Parathyroid adenoma (tissue), 2 donors: Measurements from ENCODE around the gene CALHM3.

ENCODE experiments used
- H2AFZ ChIP-seq: fragments of 300-600 bp; sonication (generic); one replicate; pipeline ENCODE4 v1.7.0; 2017; ENCODE audit warnings: antibody characterized with exemption, mild to moderate bottlenecking
- H3K27ac ChIP-seq: fragments of 300-600 bp; sonication (generic); one replicate; pipeline ENCODE4 v1.7.0; 2017
- H3K27me3 ChIP-seq: fragments of 300-600 bp; sonication (generic); one replicate; pipeline ENCODE4 v1.7.0; 2017; ENCODE audit warnings: low read length; ENCODE audit not compliant: control insufficient read depth, insufficient read depth
- H3K36me3 ChIP-seq: fragments of 300-600 bp; sonication (generic); one replicate; pipeline ENCODE4 v1.7.0; 2017; ENCODE audit warnings: low read length; ENCODE audit not compliant: control insufficient read depth, insufficient read depth
- H3K4me1 ChIP-seq: fragments of 300-600 bp; sonication (generic); one replicate; pipeline ENCODE4 v1.7.0; 2017; ENCODE audit warnings: control low read depth
- H3K4me2 ChIP-seq: fragments of 300-600 bp; sonication (generic); one replicate; pipeline ENCODE4 v1.7.0; 2017; ENCODE audit warnings: low read length
- H3K4me3 ChIP-seq: fragments of 300-600 bp; sonication (generic); one replicate; pipeline ENCODE4 v1.7.0; 2017; ENCODE audit warnings: low read depth, low read length
- H3K79me2 ChIP-seq: fragments of 300-600 bp; sonication (generic); one replicate; pipeline ENCODE4 v1.7.0; 2017; ENCODE audit warnings: control low read depth
- H3K9ac ChIP-seq: fragments of 300-600 bp; sonication (generic); one replicate; pipeline ENCODE4 v1.7.0; 2017; ENCODE audit warnings: mild to moderate bottlenecking
- H3K9me3 ChIP-seq: fragments of 300-600 bp; sonication (generic); one replicate; pipeline ENCODE4 v1.7.0; 2017; ENCODE audit warnings: low read length; ENCODE audit not compliant: control insufficient read depth
- TF ChIP-seq, protein P1 (sequence below): fragments of 300-600 bp; sonication (generic); IDR thresholded peaks from one replicate; pipeline ENCODE4 v1.7.0; 2017; ENCODE audit warnings: antibody characterized with exemption, mild to moderate bottlenecking
- donor health status: primary hyperparathyroidism.

CALHM3 gene

DNA sequence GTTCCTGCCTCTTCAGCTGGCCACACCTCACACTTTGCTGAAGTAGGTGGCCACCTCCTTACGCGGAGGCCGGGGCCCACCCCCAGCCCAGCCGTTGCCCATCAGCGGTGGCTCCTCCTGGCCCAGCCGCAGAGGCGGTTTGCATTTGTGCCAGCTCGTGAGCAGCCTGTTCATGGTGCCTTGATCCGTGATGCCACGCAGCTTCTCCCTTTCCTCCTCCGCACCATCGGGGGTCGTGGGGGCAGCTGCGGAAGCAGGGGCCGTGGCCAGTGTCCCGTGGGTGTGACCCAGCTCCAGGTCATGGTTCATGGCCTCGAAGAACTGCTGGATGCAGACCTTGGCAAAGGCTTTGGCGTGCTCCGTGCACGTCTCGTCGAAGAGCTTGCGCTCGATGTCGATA, 23.8 kb downstream of the CALHM3 start:
- Histone ChIP-seq H3K27ac (no peak overlapping the region), H3K36me3 (no peaks in the 10 kb centered on the region), H3K4me2 (no peak overlapping the region), H2AFZ (no peak overlapping the region), H3K9me3 (no peaks in the 10 kb centered on the region), H3K4me3 (no peak overlapping the region), H3K9ac (no peak overlapping the region), H3K79me2 (no peaks in the 10 kb centered on the region), H3K4me1 (peaks cover 7% of the 10 kb centered on the region), H3K27me3 (no peaks in the 10 kb centered on the region)
- TF ChIP-seq, protein P1, sequence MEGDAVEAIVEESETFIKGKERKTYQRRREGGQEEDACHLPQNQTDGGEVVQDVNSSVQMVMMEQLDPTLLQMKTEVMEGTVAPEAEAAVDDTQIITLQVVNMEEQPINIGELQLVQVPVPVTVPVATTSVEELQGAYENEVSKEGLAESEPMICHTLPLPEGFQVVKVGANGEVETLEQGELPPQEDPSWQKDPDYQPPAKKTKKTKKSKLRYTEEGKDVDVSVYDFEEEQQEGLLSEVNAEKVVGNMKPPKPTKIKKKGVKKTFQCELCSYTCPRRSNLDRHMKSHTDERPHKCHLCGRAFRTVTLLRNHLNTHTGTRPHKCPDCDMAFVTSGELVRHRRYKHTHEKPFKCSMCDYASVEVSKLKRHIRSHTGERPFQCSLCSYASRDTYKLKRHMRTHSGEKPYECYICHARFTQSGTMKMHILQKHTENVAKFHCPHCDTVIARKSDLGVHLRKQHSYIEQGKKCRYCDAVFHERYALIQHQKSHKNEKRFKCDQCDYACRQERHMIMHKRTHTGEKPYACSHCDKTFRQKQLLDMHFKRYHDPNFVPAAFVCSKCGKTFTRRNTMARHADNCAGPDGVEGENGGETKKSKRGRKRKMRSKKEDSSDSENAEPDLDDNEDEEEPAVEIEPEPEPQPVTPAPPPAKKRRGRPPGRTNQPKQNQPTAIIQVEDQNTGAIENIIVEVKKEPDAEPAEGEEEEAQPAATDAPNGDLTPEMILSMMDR: no peak

DNA sequence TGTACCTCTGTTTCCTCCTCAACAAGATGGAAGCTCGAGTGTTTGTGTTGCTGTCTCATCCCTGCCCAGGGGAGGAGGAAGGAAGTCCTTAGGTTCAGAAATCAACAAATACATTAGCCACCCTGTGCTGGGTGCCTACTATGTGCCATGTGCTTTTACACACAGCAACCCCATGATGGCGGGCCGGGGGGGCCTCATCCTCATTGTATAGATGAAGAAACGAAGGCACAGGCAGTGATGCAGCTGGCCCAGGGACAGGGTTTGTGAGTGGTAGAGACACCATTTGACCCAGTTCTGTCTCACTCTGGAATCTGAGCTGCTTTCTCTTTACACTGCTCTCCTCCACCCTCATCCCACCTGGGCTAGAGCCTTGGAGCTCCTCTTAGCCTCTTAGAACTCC, 25.0 kb downstream of the CALHM3 start:
- no peak overlapping the region for H3K4me2 ChIP-seq
- H3K27me3 ChIP-seq: no peaks in the 10 kb centered on the region
- no peaks in the 10 kb centered on the region for H3K79me2 ChIP-seq
- TF ChIP-seq, protein P1: no peak
- no peak overlapping the region for H2AFZ ChIP-seq
- no peaks in the 10 kb centered on the region for H3K9me3 ChIP-seq
- no peaks in the 10 kb centered on the region for H3K36me3 ChIP-seq
- H3K9ac ChIP-seq: no peak overlapping the region
- H3K4me3 ChIP-seq: no peak overlapping the region
- H3K4me1 ChIP-seq: peaks cover 7% of the 10 kb centered on the region
- no peak overlapping the region for H3K27ac ChIP-seq

DNA sequence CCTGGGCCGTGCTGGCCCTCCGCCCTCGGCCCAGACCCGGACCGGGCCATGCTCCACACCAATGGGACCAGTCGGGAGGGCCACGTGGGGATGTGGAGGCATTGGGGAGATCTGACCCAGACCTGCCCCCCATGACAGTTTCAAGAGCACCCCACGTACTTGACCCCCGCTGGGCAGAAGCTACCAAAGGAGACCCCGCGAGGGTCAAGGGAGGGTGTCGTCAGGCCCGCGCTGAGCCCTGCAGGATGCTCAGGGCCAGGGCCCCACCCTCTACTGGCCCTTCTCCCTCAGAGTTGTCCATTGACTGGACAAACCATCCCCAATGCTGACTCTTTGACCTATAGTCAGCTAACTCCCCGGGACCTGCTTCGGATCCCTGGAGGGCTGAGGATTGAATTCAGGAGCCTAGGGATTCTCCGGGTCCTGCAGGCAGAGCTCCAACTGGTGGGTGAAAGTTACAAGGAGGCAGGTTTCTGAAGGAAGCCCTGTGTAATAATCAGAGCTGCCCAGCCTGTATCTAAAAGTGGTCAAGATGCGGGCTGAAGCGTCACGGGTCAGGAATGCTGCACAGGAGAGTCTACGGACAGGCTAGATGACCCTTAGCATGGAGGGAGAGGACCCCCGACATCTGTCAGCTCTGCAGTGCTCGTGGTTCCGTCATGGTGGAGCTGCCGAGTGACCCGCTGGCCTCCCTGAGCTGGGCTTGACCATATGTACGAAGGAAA, 26.4 kb downstream of the CALHM3 start:
- H3K4me1 ChIP-seq: peaks cover 7% of the 10 kb centered on the region
- H3K36me3 ChIP-seq: no peaks in the 10 kb centered on the region
- no peaks in the 10 kb centered on the region for H3K79me2 ChIP-seq
- no peaks in the 10 kb centered on the region for H3K27me3 ChIP-seq
- H3K27ac ChIP-seq: peak overlapping the region; percentile 25
- H3K9ac ChIP-seq: no peak overlapping the region
- peak overlapping the region; percentile 62 for H3K4me2 ChIP-seq
- TF ChIP-seq, protein P1: no peak
- no peaks in the 10 kb centered on the region for H3K9me3 ChIP-seq
- H2AFZ ChIP-seq: peak overlapping the region; percentile 79
- H3K4me3 ChIP-seq: peak overlapping the region; percentile 43

DNA sequence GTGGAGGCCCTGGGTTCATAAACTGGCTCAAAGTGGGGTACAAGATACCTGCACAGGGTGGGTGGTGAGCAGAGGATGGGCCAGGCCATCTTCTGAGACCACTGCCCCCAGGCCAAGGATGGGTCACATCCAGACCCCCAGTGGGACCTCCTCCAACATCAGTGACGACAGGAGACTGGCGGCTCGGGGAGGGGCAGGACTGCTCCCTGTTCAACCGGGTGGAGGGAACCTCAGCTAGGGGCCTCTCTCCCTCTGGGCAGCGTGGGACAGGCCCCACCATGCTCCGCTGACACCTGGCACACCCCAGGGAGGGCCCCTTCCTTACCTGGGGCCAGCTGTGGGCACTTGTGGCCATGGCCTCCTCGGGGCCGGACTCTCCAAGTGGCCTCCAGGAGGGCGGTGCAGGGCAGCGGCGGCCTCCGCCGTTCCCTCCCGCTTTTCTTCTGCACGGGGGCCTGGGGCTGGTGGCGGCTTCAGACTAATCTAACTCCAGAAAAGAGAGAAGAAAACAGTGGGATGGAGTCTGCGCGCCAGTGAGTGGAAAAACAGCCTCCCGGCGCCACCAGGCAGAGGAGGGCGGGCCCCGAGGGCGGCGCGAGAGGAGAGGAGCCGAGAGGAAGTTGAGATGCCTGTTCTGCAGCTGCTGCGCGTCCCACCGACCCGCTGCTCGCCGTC, 27.1 kb downstream of the CALHM3 start, which contains the start of gene CALHM2:
Gene CALHM2 (minus strand): TSS at position 540 of the 675 bp plus-strand sequence. CDS start 2,429 bp downstream, outside the sequence.
- TF ChIP-seq, protein P1: no peak
- Histone ChIP-seq H3K27ac (peak within 1 kb of the TSS; percentile 41), H2AFZ (peak within 1 kb of the TSS; percentile 79), H3K27me3 (no peaks in the 10 kb centered on the region), H3K79me2 (no peaks in the 10 kb centered on the region), H3K36me3 (no peaks in the 10 kb centered on the region), H3K4me1 (peaks cover 7% of the 10 kb centered on the region), H3K9me3 (no peaks in the 10 kb centered on the region), H3K4me3 (peak within 1 kb of the TSS; percentile 43), H3K4me2 (peak within 1 kb of the TSS; percentile 62), H3K9ac (no peak within 1 kb of the TSS)
